T-helper 1 cell treated with Interleukin-12 subunit alpha and Interleukin-12 subunit beta and Interleukin-4 antibody, amounts not matched to agents 30 ng/mL and 1 ng/mL, for 36 hours (primary cell): Measurements from ENCODE around the gene STXBP4. TPM values are rescaled to one million over a fixed set of nuclear protein-coding genes. Genes with fewer than 3 reads are reported as not detected.

ENCODE experiments used
- intact Hi-C: fragments of 100-400 bp; cut with micrococcal nuclease; formaldehyde crosslinking; loops from one replicate; pipeline ENCODE4 v1.15.1; 2024
- total RNA-seq: library from RNA; stranded (reverse); gene quantifications from 2 replicates; pipeline ENCODE4 v1.2.3, GENCODE V29; 2022

STXBP4 gene
- total RNA-seq, 1 donor from 2014 or later: 8.9 TPM

- intact Hi-C loops: no loop called here
Observed at GRCh38 chr17:55110521-55110920, 142.0 kb downstream of the STXBP4 start.

GRCh38 chr17:55114283-55114682 lies 145.7 kb downstream of the STXBP4 start:
- intact Hi-C loops: no loop called here

GRCh38 chr17:55116440-55116914 lies 147.9 kb downstream of the STXBP4 start:
- intact Hi-C loops: no loop called here

GRCh38 chr17:55117164-55117563 lies 148.6 kb downstream of the STXBP4 start:
- intact Hi-C loops: no loop called here

GRCh38 chr17:55120651-55121050 lies 152.1 kb downstream of the STXBP4 start:
- intact Hi-C loops: no loop called here

DNA sequence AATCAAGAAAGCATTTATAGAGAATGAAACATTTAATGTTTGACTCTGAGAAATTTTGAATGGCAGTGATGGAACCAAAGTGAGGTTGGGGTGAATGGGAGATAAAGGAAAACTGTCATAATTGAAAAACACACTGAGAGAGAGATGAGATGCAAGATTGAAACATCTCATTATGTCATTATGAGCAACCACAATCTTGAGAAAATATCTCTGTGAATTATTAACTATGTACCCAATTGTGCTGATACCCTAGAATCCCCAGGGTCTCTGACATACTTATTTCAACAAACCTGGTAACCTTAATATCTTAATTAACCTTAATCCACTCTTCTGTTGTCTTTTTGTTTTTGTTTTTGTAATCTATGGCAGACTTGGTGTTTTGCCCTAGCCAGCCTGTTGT lies 152.7 kb downstream of the STXBP4 start:
- intact Hi-C loops: no loop called here

GRCh38 chr17:55122114-55122513 lies 153.5 kb downstream of the STXBP4 start:
- intact Hi-C loops: no loop called here

GRCh38 chr17:55124730-55125360 lies 156.3 kb downstream of the STXBP4 start:
- intact Hi-C loops: no loop called here

GRCh38 chr17:55133583-55133982 lies 165.0 kb downstream of the STXBP4 start:
- intact Hi-C loops: no loop called here

DNA sequence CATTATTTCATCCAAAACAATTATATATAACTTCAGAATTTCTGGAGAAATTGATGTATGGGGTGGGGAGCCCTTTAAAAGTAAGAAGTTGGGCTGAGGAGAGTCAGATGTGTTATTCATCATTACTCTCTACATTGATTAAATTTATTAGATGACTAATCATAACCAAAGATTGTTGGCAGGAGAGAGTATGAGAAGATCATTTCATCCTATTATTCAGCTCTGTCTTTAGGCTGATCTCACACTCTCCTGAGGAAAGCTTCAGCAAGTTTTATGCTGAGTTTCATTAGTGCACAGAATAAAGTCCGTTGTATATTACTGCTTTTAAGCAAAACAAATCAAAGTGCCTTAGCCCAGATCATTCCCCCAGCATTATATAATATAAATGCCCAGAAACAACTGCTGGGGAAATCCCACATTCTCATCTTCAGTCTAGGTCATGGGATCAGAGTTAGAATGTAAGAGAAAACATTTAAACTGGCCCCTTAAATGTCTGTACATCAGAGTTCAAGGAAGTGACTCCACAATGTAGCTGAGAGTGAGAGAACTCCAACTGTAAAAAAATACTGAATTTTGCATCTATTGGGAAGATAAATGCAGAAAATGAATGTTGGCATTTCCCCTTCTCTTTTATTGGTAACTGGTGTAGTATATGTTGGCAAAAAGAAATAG lies 166.1 kb downstream of the STXBP4 start:
- intact Hi-C loops: no loop called here

DNA sequence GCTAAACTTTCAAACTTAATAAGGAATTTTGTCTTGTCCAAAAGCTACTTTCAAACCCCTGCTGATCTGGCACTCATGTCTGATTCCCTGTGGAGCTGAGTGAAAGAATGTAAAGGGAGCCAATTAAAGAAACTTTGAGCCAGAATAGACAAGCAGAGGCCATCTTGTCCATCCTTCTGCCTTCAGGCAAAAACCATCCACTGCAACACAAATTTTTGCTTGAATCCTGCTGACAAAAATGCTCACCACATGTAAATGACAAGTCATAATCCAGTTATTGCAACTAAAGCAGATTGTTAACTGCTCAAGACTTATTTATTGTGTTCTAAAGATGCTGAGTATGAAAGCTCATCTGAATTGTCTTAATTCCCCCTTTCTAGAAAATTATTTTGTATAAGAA lies 172.2 kb downstream of the STXBP4 start:
- intact Hi-C loops: no loop called here

DNA sequence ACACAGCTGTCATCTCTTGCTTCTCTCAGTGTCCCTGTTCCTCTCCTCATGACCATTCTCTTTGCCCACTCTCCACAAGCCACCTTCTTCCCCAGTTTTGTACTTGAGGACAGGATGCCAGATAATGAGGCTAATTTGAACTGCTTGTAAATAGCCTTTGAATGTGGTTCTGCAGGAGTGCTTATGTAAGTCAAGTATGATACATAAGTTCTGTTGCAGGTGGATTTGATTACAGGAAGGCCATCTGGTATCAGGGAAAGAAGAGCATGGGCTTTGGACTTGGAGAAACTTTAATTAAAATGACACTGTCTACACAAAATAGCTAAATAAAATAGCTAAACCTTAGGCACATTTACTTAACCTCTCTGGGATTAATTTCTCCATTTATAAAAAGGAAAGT lies 176.0 kb downstream of the STXBP4 start:
- intact Hi-C loops: no loop called here

DNA sequence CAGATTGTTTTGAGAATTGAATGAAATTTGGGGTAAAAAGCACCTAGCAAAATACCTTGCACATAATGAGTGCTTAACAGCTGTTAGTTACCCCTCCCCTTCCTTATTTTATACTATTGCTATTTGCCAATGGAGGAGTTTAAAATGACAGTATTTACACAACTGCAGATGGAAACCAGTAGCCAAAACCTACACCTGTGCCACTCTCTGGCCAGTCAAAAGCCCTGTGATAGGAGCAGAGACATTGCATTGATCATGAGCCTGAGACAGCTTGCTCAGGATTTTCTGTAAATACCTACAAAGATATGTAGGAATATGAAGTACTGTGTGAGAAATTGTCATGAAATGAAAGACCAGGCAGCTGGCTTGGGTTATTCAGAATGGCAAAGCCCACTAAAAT lies 180.9 kb downstream of the STXBP4 start:
- intact Hi-C loops: no loop called here

- intact Hi-C loops: no loop called here
Observed at GRCh38 chr17:55152236-55152635, 183.7 kb downstream of the STXBP4 start.

GRCh38 chr17:55154101-55154500 lies 185.5 kb downstream of the STXBP4 start:
- intact Hi-C loops: no loop called here

GRCh38 chr17:55155856-55156560 lies 187.4 kb downstream of the STXBP4 start:
- intact Hi-C loops: no loop called here

DNA sequence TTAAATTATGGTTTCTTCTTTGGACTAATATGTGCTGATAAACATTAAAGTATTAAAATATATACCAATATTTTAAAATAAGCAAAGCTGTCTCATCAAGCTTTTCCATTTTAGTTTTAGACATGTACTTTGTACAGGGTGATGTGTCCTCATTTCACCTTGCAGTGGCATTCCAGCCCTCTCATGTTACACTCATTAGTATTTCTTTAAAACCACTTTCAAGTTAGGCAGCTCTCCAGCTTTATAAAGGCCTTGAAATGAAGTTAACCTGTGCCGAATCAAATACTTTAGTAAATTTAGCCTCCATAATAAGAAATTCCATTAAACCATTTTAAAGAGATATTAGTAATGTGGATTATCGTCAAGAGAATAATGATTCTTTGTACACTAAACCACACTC lies 188.6 kb downstream of the STXBP4 start:
- intact Hi-C loops: no loop called here

DNA sequence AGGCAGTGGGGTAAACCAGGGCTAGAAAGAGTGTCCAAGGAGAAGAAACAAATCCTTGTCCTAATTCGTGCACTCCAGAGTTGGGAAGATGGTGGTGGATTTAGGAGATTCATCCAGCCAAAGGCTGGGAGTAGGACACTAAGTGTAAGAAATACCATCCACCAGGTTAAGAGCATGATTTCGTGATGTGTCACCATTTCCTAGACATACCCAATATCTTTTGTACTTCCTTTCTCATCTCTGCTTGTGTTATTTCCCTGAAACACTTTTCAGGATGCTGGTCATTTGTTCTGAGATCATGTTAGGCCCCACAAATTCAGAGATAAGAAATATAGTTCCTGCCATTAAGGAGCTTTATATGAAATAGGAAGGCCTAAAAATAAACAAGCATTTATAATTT lies 189.9 kb downstream of the STXBP4 start:
- intact Hi-C loops: no loop called here

DNA sequence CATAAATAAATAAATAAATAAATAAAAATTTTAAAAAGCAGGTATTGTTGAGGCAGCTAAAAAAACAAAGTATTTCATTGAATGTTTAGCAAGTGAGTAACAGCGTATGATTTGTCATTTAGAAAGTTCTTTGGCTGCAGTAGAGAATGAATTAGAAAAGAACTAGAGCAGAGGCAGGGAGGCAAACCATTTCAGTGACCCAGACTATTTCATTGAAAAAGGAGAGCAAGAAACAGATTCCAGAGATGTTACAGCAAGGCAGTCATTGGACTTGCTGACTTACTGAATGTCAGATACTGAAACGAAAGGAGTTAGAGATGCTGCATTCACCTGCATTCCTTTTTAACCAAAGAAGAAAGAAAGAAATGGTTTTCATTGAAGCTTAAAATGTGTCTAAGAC lies 190.7 kb downstream of the STXBP4 start:
- intact Hi-C loops: no loop called here

DNA sequence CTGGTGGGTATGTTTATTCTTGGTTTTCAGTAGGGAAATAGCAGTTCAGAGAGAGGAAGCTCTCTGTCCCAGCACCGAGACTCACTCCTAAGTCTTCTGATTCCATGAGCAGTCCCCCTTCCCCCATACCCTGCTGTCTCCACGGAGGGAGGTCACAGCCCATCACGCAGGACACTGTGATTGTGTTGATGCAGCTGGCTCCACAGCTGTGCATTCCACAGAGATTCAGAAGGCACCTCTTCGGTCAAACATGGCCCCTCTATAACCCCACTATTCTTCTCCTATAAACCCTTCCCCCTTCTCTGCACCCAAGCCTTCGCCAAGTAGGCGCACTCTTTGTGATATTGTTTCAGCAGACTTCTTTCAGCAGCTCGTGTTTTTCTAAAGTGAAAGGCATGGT lies 191.9 kb downstream of the STXBP4 start:
- intact Hi-C loops: no loop called here

- intact Hi-C loops: no loop called here
Observed at GRCh38 chr17:55161935-55162555, 193.5 kb downstream of the STXBP4 start.

- intact Hi-C loops: no loop called here
Observed at GRCh38 chr17:55162556-55162946, 194.0 kb downstream of the STXBP4 start.
